ENCODE measurements around the gene ACSM5.

Gene ACSM5

DNA sequence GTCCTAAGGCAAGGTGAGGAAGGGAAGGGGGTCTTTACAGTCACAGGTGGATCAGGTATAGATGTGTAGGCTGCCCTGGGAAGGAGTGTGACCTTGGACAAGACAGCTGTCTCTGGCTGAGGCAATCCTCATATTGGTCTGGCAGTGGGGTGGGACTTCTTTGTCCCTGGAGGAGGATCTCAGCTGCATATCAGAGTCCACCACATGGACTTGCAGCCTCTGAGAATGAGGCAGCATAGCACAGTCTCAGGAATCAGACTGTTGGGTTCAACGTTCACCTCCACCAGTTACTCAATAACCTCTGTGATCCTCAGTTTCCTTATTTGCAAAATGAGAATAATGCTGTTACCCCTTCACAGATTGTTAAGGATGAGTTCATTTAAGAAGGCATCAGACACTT lies 75.4 kb downstream of the ACSM5 start:
- DNase-seq (ENCODE audit: insufficient read length), result no peak
- no peak for FAIRE-seq
- no peak for TF ChIP-seq POLR2AphosphoS5 (IDR thresholded peaks at IDR 0.05; ENCODE audit: low read depth, low read length)
- no peak for TF ChIP-seq POLR2A (IDR thresholded peaks at IDR 0.05; ENCODE audit: low read depth, low read length)

GRCh38 chr16:20485408-20485807 lies 76.1 kb downstream of the ACSM5 start:
- TF ChIP-seq POLR2AphosphoS5 (IDR thresholded peaks at IDR 0.05; ENCODE audit: low read depth, low read length), result no peak
- TF ChIP-seq TAF1 (IDR thresholded peaks at IDR 0.05; ENCODE audit: borderline replicate concordance, low read depth, low read length), result no peak
- TF ChIP-seq POLR2A (IDR thresholded peaks at IDR 0.05; ENCODE audit: low read depth, low read length), result no peak
- FAIRE-seq, result no peak
- no peak for DNase-seq (ENCODE audit: insufficient read length)
